Urothelium cell line (cell line): ENCODE data around the gene EPN2.
A peak's percentile ranks its signal among the peaks of the same experiment; 100 is the strongest.

Experiments used
- DNase-seq: peaks from one replicate; pipeline ENCODE4 v3.0.0; 2011; ENCODE audit warnings: low spot score, mixed read lengths
- FAIRE-seq: peaks from 2 replicates; lab custom pipeline; 2011; peaks lifted over from hg19 to GRCh38; lab: Jason Lieb, UNC

EPN2 gene

GRCh38 chr17:19327031-19327783, 90.0 kb downstream of the EPN2 start:
- FAIRE-seq (peak; percentile 9), DNase-seq (peak; percentile 79)

GRCh38 chr17:19328441-19329061, 91.4 kb downstream of the EPN2 start:
- FAIRE-seq (peak; percentile 63), DNase-seq (no peak)

- no peak for FAIRE-seq
- no peak for DNase-seq
Observed at GRCh38 chr17:19329136-19329535, 92.0 kb downstream of the EPN2 start.

- DNase-seq (no peak), FAIRE-seq (no peak)
Observed at GRCh38 chr17:19329839-19330238, 92.7 kb downstream of the EPN2 start.

DNA sequence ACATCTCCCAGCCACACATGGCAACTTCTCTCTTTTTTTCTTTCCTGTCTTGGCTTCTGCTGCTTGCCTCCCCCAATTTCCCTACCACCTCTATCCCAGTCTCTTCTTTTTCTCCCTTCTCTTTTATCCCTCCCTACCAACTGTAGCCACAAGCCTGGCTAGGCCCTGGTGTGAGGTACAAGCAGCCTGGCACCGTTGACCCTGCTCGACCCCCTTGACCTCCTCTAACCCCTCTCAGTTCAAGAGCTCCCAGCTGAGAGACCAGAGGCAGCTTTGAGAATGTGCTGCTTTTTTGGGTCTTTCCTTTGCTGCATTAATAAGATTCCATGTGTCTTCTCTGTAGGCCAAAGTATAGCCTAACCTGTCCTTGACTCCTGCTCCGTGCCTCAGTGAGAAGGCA, 93.1 kb downstream of the EPN2 start:
- no peak for DNase-seq
- FAIRE-seq = no peak

DNA sequence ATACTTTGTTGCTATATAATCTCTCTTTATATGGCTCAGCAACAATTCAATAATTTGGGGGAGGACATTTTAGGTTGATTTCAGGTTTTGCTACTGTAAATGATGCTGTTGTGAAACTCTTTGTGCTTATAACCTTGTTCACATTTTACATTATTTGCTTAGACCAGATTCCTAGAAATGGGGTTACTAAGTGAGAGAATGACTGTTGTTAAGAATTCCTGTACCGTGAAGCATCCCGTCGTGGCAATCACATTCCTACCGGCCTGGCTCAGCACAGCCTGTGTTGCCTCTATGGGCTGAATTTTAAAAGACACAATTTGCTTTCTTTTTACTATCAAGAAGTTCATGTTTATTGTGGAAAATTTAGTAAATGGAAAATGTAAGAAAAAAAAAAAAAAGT, 94.0 kb downstream of the EPN2 start:
- peak; percentile 76 for FAIRE-seq
- peak; percentile 70 for DNase-seq

DNA sequence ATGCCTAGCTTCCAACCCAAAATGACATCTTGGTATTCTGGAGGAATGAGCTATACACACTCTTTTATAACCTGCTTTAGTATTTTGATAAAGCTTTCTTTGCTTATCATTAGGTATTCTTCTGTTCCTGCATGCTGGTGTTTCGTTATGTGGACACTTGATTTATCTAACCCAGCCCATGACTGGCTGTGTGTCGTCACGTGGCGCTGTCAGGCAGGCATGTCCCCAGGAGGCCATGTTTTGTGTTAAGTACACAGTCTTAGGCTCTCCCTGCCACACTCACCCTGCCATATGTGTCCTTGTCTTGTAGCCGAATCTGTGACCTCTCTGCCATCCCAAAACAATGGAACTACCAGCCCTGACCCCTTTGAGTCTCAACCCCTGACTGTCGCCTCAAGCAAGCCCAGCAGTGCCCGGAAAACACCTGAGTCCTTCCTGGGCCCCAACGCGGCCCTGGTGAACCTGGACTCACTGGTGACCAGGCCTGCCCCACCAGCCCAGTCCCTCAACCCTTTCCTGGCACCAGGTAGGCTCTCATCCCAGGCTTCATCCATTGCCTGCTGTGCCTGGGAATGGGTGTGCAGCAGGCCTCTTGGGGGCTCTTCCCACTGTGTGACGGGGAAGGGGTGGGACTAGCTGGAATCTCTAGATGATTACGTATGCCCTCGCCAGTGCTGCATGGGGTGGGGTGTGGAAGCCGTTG, 94.5 kb downstream of the EPN2 start:
- FAIRE-seq = no peak
- no peak for DNase-seq

- no peak for DNase-seq
- FAIRE-seq = no peak
Observed at GRCh38 chr17:19332371-19333131, 95.4 kb downstream of the EPN2 start.

- DNase-seq (no peak), FAIRE-seq (no peak)
Observed at GRCh38 chr17:19333132-19333440, 95.9 kb downstream of the EPN2 start.

GRCh38 chr17:19333736-19334290, 96.6 kb downstream of the EPN2 start:
- no peak for DNase-seq
- FAIRE-seq = no peak

DNA sequence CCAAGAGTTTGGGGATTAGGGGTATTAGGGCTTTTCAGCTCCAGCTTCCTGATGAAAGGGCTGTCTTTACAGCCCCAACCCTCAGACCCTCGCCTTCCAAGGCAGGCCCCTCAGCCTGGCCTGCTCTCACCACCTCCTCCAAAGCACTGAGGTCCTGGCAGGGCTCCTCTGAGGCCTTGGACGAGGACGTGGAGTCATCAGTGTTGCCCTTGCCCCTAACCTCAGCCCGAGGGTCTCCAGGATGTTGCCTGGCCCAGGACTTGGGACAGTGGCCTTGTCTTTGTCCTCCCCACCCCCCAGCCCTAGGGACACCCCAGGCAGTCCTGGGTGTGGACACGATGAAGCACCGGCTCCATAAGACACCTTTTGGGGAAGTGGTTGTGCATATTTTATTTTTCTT, 97.2 kb downstream of the EPN2 start:
- no peak for FAIRE-seq
- no peak for DNase-seq

DNA sequence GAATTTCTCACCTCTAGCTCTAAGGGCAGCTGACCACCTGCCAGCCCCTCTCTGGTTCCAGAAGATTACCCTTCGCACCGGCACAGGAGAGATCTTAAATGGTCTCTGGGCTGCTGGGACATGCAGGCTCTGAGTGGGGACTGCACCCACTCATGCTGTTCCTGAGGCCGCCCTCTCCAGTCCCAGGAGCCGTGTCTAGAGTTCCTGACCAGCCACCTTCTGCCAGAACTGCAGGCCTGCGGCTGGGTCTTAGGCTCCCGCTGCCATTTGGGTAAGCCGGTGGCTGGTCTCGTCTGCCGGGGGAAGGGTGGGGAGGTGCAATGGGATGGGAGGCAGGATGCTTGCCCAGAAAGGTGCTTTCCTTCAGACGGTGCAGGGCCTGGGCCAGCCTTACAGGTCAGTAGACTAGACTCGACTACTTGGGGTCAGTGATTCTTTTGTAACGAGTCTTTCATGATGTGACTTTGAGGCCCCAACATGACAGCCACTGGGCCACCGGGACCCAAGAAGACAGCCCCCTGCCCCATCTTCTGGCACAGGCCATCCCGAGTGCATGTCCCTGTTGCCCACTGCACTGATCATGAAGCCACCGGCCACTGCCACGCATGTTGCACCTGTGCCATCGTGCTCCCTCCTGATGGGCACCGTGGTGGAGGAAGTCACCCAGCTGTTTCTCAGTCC, 98.9 kb downstream of the EPN2 start:
- FAIRE-seq = no peak
- no peak for DNase-seq

- FAIRE-seq (no peak), DNase-seq (no peak)
Observed at GRCh38 chr17:19336938-19337711, 100.0 kb downstream of the EPN2 start.

- no peak for DNase-seq
- no peak for FAIRE-seq
Observed at GRCh38 chr17:19337712-19338023, 100.5 kb downstream of the EPN2 start.

GRCh38 chr17:19338031-19338990, 101.1 kb downstream of the EPN2 start:
- DNase-seq (peak; percentile 44), FAIRE-seq (no peak)

DNA sequence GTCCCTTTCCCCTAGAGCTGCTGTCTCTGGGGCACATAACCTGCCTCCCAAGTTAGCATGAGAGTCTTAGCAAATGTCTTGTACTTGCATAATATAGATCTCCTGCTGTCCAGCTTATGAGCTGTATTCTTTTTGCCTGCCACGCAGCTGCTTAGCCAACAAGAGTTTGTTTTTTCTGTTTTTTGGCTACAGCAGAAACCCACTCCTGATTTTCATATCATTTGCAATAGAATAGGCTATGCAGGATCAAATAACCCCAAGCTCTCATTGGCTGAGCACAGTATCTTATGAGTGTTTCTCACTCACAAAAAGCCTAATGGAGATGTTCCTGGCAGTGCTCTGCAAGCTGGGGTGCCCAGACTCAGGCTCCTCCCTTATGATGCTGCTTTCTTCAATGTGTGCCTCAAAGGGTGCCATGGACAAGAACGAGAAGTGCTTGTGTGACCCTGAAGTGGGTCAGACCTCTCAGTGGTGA, 102.2 kb downstream of the EPN2 start:
- DNase-seq (no peak), FAIRE-seq (no peak)

GRCh38 chr17:19341211-19341631, 104.1 kb downstream of the EPN2 start:
- DNase-seq = no peak
- FAIRE-seq = no peak
